Cerebellar cortex (tissue), 1 donor: ENCODE measurements around the gene PARD3.
"Not testable (repeated sequence)": the region's sequence is repeated elsewhere in the genome, so short reads cannot be mapped to it uniquely, and the experiment has no call there.

Experiments used
- DNase-seq: peaks from one replicate; pipeline ENCODE4 v3.0.0-alpha.2; 2015; ENCODE audit warnings: low spot score

The PARD3 gene

DNA sequence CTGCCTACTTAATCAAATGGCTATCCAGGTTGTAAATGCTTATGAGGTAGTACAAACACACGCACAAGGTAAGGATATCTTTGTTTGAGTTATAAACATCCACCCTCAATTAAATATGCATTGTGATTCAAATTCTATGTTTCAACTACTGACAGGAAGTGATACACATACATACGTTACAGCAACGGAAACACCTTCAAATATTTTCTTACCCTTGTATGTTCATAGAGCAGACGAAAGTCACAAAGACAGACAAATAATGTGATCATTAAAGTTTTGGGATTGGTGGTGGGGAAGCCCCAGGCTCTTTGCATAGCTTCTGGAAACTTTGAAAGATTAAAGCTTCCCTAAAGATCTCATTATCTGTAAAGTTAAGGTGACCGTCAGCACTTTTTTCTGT, 521.0 kb downstream of the PARD3 start:
- no peak for DNase-seq

DNA sequence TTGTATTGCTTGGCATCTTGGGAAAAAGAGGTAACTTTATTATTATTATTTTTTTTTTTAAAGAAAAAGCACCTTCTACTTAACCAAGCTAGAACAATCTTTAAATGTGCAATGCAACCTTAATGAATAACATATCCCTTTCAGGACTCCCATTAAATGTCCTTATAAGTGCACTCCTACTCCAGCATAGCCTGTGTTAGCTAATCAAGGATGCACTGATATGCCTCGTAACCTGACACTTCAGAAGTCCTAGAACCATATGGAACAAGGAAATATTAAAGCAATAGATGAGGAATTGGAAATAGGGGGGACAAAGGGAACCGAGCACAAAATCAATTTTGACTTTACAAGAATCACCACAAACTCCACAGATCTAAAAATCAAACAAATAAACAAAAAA, 522.4 kb downstream of the PARD3 start:
- no peak for DNase-seq

DNA sequence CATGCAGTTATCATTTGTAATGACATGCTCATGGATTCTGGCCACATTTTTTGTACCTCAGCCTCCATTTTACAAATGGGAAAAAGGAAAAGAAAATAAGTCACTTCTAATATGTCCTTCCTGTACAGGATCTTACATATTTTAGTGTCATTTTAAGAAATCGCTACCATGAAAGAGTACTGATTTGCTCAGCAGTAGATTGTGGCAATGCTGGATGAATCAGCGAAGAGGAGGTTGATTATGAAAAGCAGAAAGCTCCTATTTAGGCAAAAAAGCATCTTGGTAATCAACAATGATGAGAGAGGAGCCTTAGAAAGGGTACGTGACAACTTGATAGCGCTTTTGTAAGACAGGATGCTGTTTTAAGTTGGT, 522.9 kb downstream of the PARD3 start:
- DNase-seq = no peak

- no peak for DNase-seq
These were observed 523.5 kb downstream of the PARD3 start for GRCh38 chr10:34291466-34292193.

- no peak for DNase-seq
These were observed 524.5 kb downstream of the PARD3 start for GRCh38 chr10:34290412-34291081.

DNA sequence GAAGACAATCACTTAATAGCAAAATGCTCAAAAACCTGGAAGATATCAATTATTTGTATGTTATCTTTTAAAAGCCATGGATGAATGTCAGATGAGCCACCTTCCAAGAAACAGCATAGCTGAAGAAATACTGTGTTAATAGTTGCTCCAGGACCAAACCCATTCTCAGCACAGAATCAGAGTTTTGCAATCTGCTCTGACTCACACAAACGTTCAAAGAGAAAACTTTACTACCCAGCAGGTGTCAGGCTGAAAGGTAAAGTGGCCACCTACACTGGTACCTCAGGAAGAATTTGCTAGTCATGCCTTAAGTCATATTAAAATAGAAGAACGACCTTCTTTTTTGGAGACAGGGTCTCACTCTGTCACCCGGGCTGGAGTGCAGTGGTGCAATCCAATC, 526.5 kb downstream of the PARD3 start:
- DNase-seq = no peak

DNA sequence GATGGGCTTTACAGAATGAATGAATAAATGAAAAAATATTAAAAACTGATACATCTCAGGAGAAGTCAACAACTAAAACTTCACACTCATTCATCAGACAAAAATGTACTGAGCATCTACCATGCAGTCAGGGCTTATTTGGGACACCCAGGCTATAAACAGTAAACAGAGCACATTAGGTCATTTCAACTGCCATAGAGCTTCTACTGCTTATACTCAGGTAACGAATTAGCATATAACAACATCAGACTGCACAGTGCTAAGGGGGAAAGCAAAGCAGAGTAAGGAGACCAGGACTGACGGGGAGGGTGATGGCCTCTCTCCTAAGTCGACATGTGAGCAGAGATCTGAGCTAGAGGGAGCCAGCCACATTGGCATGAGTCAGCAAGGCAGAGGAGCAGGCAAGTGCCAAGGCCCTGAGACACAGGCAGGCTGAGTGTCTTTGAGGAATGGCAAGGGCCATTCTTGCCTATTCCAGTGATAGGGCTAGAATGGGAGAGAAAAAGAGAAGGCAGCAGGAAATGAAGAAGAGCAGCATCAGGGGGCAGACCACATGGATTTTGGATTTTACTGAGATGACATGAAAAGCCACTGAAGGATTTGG, 528.9 kb downstream of the PARD3 start:
- no peak for DNase-seq

GRCh38 chr10:34281661-34282582, 533.2 kb downstream of the PARD3 start:
- DNase-seq = no peak

- DNase-seq = no peak
These were observed 534.3 kb downstream of the PARD3 start for GRCh38 chr10:34280599-34281374.

GRCh38 chr10:34275626-34276130, 539.4 kb downstream of the PARD3 start:
- DNase-seq = no peak

GRCh38 chr10:34274906-34275305, 540.2 kb downstream of the PARD3 start:
- no peak for DNase-seq

- no peak for DNase-seq
These were observed 541.8 kb downstream of the PARD3 start for GRCh38 chr10:34273340-34273739.

DNA sequence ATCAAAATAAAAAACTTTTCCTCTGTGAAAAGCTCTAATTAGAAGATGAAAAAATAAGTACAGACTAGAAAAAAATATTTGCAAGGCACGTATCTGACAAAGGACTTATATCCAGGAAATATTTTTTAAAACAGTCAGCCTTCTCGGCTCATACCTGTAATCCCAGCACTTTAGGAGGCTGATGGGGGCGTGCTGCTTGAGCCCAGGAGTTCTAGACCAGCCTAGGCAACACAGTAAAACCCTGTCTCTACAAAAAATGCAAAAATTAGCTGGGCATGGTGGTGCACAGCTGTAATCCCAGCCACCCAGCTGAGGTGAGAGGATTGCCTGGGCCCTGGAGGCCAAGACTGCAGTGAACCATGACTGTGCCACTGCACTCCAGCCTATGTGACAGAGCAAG, 542.8 kb downstream of the PARD3 start:
- no peak for DNase-seq

DNA sequence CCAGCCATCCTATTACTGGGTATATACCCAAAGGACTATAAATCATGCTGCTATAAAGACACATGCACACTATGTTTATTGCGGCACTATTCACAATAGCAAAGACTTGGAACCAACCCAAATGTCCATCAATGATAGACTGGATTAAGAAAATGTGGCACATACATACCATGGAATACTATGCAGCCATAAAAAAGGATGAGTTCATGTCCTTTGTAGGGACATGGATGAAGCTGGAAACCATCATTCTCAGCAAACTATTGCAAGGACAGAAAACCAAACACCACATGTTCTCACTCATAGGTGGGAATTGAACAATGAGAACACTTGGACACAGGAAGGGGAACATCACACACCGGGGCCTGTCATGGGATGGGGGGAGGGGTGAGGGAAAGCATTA, 546.7 kb downstream of the PARD3 start:
- not testable (repeated sequence) for DNase-seq

DNA sequence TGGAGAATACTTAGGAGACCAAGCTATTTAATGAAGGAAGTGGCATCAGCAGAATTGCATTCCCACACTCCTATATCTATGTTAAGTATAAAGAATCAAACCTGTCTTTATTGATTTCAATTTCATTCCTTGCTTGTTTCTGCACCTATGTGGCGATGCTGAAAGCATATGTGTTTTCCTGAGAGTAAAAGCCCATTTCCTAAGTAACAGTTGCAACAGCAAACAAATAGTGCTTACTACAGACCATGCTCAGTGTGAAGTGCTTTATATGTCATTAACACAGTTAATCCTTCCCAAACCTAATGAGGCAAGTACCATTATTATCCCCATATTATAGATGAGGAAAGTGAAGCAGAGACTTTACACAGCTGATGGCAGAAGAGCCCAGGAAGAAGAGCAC, 552.1 kb downstream of the PARD3 start:
- DNase-seq = no peak

- DNase-seq = no peak
These were observed 554.2 kb downstream of the PARD3 start for GRCh38 chr10:34260904-34261303.

- DNase-seq = no peak
These were observed 558.9 kb downstream of the PARD3 start for GRCh38 chr10:34256216-34256615.

DNA sequence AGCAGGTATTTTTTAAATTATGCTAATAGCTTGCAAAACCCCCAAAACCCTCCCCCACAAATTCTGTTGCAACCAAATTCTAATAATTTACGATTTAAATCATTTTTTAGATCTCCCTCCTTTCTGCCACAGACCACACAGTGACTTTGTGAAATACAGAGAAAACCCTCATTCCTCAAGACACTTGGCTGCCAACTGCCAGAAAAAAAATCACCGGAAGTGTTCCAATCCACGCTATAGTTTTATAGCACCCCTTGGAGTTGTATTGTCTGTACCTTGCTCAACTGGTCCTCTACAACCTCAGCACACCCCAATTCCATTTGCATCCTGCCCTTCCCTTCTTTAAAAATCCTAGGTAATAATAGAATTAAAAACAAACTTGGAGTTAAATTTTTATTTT, 560.1 kb downstream of the PARD3 start:
- DNase-seq = no peak

GRCh38 chr10:34254596-34254995, 560.5 kb downstream of the PARD3 start:
- DNase-seq = no peak

- DNase-seq = no peak
These were observed 563.0 kb downstream of the PARD3 start for GRCh38 chr10:34252111-34252510.

DNA sequence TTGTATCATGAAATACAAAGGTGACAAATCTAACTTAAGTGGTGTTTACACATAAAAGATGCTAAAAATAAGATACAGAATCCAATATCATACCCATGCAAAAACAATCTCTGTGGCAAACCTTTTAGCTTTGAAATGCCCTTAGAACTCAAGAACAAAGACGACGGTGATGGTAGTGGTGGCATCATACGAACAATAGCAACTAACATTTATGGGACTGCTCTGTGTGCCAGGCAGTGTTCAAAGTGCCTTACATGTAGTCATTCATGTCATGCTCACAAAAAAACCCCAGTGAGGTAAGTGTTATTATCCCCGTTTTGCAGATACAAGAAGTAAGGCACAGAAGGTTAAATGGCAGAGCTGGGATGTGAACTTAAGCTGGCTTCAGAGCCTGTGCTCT, 563.9 kb downstream of the PARD3 start:
- no peak for DNase-seq
